ENCODE data around the gene SLC35G6.
"Not testable (repeated sequence)": the region's sequence is repeated elsewhere in the genome, so short reads cannot be mapped to it uniquely, and the experiment has no call there.

SLC35G6 gene

GRCh38 chr17:7479213-7480088 lies 1.8 kb upstream of the SLC35G6 start, which contains the start of gene ZBTB4:
Gene ZBTB4 (minus strand): TSS chr17:7479631. CDS start chr17:7466801, 12,830 bp downstream.
- DNase-seq, result peak; percentile 64

DNA sequence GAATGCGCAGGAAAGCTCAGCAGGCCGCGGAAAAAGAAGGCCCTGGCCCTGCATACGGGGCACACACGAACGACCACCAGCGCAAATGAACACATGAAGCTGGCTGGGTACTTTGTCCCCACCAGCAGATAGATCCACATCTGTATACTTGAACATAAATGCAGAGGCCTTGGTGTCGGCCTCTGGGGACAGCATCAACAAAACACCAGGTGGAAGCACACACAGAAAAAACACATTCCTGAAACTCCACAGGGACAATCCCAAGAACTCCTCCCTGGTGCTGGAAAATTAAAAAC lies 1.2 kb upstream of the SLC35G6 start:
- no peak for DNase-seq

DNA sequence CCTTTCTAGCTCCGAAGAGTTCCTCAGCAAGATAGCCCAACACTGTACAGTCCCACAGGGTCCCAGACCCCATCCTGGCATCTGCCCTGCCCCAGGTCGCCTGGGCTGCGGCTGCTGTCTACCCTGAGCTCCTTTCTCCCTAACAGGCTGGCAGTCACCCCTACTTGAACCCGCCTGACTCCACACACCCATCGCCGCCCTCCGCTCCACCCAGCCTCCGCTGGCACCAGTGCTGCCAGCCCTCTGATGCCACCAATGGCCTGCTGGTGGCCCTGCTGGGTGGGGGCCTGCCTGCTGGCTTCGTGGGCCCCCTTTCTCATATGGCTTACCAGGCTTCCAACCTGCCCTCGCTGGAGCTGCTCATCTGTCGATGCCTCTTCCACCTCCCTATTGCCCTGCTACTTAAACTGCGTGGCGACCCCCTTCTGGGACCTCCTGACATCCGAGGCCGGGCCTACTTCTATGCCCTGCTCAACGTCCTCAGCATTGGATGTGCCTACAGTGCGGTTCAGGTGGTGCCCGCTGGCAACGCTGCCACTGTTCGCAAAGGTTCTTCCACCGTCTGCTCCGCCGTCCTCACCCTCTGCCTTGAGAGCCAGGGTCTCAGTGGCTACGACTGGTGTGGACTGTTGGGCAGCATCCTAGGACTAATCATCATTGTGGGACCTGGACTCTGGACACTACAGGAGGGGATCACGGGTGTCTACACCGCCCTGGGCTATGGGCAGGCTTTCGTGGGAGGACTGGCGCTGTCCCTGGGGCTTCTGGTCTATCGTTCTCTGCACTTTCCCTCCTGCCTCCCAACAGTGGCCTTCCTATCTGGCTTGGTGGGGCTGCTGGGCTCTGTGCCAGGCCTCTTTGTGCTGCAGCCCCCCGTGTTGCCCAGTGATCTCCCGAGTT lies 846 bp downstream of the SLC35G6 start:
- not testable (repeated sequence) for DNase-seq

DNA sequence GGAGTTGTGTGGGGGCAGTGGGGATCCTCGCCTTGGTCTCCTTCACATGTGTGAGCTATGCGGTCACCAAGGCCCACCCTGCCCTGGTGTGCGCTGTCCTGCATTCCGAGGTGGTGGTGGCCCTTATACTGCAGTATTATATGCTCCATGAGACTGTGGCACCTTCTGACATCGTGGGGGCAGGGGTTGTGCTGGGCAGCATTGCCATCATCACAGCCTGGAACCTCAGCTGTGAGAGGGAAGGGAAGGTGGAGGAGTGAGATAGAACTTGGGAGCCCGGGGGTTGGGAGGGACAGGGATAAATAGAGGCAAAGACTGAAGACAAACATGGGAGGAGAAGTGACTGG lies 1.5 kb downstream of the SLC35G6 start:
- not testable (repeated sequence) for DNase-seq

DNA sequence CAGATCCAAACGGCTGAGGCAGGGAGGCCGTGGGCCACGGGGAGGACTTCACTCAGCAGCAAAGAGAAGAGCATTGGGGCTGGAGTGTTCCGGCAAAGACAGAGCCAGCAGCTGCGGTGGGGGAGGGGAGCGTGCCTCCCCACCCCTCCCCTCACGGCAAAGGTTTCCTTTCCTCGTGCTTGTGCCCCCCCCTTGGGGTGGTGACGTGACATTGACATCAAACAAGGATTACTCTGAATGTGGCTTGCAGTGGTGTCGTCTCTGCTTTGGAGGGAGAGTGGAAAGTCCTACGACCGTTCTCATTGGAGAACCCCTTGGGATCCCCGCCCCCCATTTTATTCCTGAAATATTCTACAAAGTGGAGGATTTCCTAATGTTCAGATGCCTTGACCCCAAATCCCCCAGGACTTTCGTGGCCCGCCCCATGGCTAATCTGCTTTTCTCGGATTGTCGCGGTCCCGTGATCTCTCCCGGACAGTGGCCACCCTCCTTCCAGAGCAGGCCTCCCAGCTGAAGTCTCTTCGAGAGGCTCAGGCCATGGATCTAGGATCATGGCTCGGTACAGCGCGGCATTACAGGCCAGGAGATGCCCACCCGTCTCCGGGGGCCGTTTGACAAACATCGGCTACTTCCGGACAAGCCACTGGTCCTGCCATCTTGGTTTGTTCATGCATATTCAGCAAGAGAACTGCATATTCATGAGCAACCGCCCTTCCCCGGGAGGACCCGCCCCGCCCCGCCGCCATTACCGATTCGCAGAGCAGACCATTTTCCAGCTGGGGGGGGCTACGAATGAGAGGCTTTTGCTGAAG lies 2.2 kb downstream of the SLC35G6 start:
- DNase-seq, result peak; percentile 93

- DNase-seq, result peak; percentile 97
These were observed 3.0 kb downstream of the SLC35G6 start, which contains the start of gene POLR2A for GRCh38 chr17:7484067-7484918. Gene POLR2A (plus strand): TSS chr17:7484366.

GRCh38 chr17:7484919-7485377 lies 3.7 kb downstream of the SLC35G6 start:
- no peak for DNase-seq

DNA sequence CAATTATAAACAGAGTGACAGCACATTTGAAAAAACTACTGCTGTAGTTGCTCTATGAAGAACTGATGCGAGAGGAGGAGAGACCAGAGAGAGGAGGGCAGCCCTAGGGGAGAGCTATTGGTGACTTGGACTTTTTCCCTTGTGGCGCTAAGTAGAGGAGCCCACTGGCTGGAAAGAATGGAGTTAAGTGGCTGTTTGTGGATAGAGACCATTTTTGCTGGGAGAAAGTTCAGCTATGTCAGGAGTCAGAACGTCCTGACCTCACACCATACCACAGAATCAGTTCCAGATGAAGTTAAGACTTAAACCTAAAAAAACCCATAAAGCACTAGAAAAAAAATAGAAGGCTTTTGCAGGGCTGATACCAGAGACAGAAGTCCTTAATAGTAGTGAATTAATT lies 4.9 kb downstream of the SLC35G6 start:
- DNase-seq, result no peak

- no peak for DNase-seq
These were observed 8.9 kb downstream of the SLC35G6 start for GRCh38 chr17:7490144-7490543.

DNA sequence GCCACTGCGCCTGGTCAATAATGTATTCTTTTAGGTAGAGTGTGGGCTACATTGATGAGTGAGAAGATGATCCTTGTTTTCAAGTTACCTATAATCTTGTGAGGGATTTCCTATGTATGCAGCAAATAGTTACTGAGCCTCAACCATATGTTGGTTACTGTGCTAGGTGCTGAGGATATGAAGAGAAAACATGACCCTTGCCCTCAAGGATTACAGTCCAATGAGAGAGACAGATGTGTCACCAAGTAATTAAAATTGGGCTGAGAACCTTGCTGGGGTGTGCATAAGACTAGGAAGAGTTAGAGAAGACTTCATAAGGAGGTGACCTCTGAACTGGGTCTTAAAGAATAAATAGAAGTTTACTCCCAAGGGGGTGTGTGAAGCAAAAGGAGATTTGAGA lies 10.3 kb downstream of the SLC35G6 start:
- DNase-seq, result no peak

DNA sequence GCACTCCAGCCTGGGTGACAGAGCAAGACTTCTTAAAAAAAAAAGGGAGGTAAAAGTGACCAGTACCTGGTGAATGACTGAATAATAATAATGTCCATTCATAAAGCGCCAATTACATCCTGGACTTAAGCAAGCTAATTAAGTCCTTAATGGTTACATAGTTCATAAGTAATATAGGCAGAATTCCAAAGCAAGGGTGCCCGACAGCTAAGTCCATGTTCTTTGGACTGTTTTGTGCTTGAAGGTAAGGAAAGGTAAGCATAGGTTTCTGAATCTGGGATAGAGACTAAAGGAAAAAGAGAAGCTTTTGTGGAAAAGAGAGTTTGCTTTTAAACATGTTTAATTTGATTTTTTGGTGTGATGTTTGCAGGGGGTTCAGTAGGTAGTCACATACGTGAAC lies 12.7 kb downstream of the SLC35G6 start:
- no peak for DNase-seq

DNA sequence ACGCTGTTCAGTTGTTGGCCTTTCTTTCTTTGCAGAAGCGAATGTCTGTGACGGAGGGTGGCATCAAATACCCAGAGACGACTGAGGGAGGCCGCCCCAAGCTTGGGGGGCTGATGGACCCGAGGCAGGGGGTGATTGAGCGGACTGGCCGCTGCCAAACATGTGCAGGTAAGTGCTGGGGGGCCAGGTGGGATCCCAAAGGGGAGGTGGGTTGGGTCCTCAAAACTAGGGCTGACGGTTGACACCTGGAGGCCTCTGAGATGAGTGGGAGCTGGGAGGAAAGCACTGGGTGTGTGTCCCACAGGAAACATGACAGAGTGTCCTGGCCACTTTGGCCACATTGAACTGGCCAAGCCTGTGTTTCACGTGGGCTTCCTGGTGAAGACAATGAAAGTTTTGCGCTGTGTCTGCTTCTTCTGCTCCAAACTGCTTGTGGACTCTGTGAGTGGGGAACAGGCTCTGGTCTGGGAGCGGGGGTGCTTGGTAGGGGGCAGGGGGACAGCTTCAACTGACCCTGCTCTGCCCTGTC lies 14.7 kb downstream of the SLC35G6 start:
- no peak for DNase-seq

DNA sequence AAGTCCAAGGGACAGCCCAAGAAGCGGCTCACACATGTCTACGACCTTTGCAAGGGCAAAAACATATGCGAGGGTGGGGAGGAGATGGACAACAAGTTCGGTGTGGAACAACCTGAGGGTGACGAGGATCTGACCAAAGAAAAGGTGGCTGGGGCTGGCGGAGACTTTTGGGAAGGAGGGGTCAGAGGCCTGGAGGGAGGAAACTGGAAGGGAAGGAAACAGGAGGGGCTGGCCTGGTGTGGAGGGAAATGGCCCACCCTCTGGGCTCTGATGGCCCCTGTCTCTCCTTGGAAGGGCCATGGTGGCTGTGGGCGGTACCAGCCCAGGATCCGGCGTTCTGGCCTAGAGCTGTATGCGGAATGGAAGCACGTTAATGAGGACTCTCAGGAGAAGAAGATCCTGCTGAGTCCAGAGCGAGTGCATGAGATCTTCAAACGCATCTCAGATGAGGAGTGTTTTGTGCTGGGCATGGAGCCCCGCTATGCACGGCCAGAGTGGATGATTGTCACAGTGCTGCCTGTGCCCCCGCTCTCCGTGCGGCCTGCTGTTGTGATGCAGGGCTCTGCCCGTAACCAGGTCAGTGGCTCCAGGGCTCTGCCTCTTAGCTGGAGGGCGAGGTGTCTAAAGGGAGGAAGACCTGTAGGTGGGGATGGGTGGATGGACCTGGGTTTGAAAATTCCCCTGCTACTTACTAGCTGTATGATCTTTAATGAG lies 15.4 kb downstream of the SLC35G6 start:
- no peak for DNase-seq

GRCh38 chr17:7497228-7497627 lies 16.0 kb downstream of the SLC35G6 start:
- DNase-seq, result no peak

DNA sequence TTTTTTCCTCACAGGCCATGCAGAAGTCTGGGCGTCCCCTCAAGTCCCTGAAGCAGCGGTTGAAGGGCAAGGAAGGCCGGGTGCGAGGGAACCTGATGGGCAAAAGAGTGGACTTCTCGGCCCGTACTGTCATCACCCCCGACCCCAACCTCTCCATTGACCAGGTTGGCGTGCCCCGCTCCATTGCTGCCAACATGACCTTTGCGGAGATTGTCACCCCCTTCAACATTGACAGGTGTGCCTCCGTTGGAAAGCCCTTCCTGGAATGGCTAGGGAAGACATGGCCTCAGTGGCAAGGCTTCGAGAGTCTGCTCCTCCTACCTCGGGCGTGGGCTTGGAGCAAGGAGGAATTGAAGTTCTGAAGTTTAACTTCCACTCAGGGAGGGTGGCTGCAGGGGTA lies 16.4 kb downstream of the SLC35G6 start:
- DNase-seq, result no peak

DNA sequence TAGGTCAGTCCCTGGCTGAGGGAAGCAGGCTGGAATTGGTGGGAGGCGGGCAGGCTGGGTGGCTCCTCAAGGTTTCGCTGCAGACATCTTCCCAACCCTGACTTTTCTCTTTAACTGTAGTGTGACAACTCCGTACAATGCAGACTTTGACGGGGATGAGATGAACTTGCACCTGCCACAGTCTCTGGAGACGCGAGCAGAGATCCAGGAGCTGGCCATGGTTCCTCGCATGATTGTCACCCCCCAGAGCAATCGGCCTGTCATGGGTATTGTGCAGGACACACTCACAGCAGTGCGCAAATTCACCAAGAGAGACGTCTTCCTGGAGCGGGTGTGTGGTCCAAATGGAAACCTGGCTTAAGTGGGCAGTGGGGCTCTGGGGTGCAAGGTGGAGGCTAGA lies 17.9 kb downstream of the SLC35G6 start:
- no peak for DNase-seq

GRCh38 chr17:7501729-7502128 lies 20.5 kb downstream of the SLC35G6 start:
- DNase-seq, result no peak

DNA sequence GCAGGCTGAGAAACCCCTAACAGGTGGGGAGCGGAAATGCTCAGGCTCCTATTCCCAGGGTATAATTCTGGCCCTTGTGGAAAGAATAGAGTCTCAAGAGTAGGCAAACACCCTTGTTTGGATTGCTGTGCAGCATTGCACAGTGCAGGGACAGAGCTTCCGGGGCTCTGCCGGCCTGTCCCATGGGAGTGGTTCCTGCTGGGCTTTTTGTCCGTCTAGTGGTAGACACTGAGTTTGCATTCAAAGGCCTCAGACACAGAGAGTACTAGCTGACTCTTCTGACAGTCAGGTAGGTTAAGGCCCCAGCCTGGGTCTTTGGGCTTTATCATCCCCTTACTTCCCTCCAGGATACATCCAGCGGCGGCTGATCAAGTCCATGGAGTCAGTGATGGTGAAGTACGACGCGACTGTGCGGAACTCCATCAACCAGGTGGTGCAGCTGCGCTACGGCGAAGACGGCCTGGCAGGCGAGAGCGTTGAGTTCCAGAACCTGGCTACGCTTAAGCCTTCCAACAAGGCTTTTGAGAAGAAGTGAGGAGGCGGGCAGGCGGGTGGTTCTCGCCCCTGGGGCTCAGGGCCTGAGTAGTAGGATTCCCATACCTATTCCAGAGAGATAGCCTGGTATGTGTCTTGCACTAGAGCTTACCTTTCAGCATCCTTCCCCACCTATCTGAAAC lies 21.1 kb downstream of the SLC35G6 start:
- no peak for DNase-seq

- no peak for DNase-seq
These were observed 21.7 kb downstream of the SLC35G6 start for GRCh38 chr17:7502987-7503386.

- DNase-seq, result no peak
These were observed 22.3 kb downstream of the SLC35G6 start for GRCh38 chr17:7503521-7503920.

Data from stimulated activated CD4-positive, alpha-beta T cell treated with anti-CD3 and anti-CD28 coated beads, Interleukin-15, amount 100 ng/mL, for 24 hours (primary cell).